Measurements from ENCODE around the gene PLEKHM2.

PLEKHM2 gene

GRCh38 chr1:15740924-15741850, 57.1 kb downstream of the PLEKHM2 start:
- DNase-seq: no peak

- no peak for DNase-seq
Observed at GRCh38 chr1:15742339-15742801, 58.2 kb downstream of the PLEKHM2 start, which contains the start of gene TMEM82. Gene TMEM82, plus strand, starts transcription at chr1:15742499. Its CDS starts 61 bp downstream, at chr1:15742560.

GRCh38 chr1:15744122-15744679, 60.1 kb downstream of the PLEKHM2 start:
- DNase-seq: no peak

- no peak for DNase-seq
Observed at GRCh38 chr1:15747378-15747777, 63.3 kb downstream of the PLEKHM2 start.

GRCh38 chr1:15748264-15748663, 64.1 kb downstream of the PLEKHM2 start:
- DNase-seq: no peak

GRCh38 chr1:15748690-15749398, 64.7 kb downstream of the PLEKHM2 start:
- DNase-seq: no peak

- no peak for DNase-seq
Observed at GRCh38 chr1:15749399-15750291, 65.5 kb downstream of the PLEKHM2 start.

- no peak for DNase-seq
Observed at GRCh38 chr1:15750924-15751323, 66.8 kb downstream of the PLEKHM2 start.

- DNase-seq: no peak
Observed at GRCh38 chr1:15751717-15752116, 67.6 kb downstream of the PLEKHM2 start.

GRCh38 chr1:15753776-15754175, 69.7 kb downstream of the PLEKHM2 start:
- no peak for DNase-seq

GRCh38 chr1:15755021-15755645, 71.0 kb downstream of the PLEKHM2 start:
- no peak for DNase-seq

GRCh38 chr1:15755646-15756040, 71.5 kb downstream of the PLEKHM2 start:
- DNase-seq: no peak

GRCh38 chr1:15756143-15757015, 72.3 kb downstream of the PLEKHM2 start:
- DNase-seq: no peak

GRCh38 chr1:15757016-15757543, 73.0 kb downstream of the PLEKHM2 start:
- DNase-seq: no peak

GRCh38 chr1:15757575-15758342, 73.6 kb downstream of the PLEKHM2 start:
- no peak for DNase-seq

GRCh38 chr1:15758343-15758931, 74.3 kb downstream of the PLEKHM2 start, which contains the start of gene FBLIM1:
Gene FBLIM1, plus strand, starts transcription at chr1:15758795. Its CDS starts 6,189 bp downstream, at chr1:15764984.
- no peak for DNase-seq

GRCh38 chr1:15758953-15759661, 75.0 kb downstream of the PLEKHM2 start:
- DNase-seq: no peak

- no peak for DNase-seq
Observed at GRCh38 chr1:15760520-15761211, 76.5 kb downstream of the PLEKHM2 start.

All from NCI-H1417 treated with DMSO at 0.1 percent for 48 hours (cell line).